BLaER1 treated with 17β-estradiol and CSF1 and Interleukin-3, amounts not matched to agents 10 nM and 100 nM (cell line): Measurements from ENCODE around the gene RNF13.
A peak's percentile ranks its signal among the peaks of the same experiment; 100 is the strongest.

Source experiments
- H3K27ac ChIP-seq, 11 experiments: shearing (Covaris generic); formaldehyde crosslinking; 2 replicates each; pipeline ENCODE4 v1.8.1; 2022
- H3K27me3 ChIP-seq, 11 experiments: shearing (Covaris generic); formaldehyde crosslinking; 2 replicates each; pipeline ENCODE4 v1.8.1; 2022
- H3K36me3 ChIP-seq, 11 experiments: shearing (Covaris generic); formaldehyde crosslinking; 2 replicates each; pipeline ENCODE4 v1.8.1; 2022
- H3K4me1 ChIP-seq, 10 experiments: shearing (Covaris generic); formaldehyde crosslinking; 2 replicates each; pipeline ENCODE4 v1.8.1; 2022
- H3K4me2 ChIP-seq, 11 experiments: shearing (Covaris generic); formaldehyde crosslinking; 2 replicates each; pipeline ENCODE4 v1.8.1; 2022
- H3K4me3 ChIP-seq, 10 experiments: shearing (Covaris generic); formaldehyde crosslinking; 2 replicates each; pipeline ENCODE4 v1.8.1; 2022
- H3K9ac ChIP-seq, 11 experiments: shearing (Covaris generic); formaldehyde crosslinking; 2 replicates each; pipeline ENCODE4 v1.8.1; 2022
- H3K9me3 ChIP-seq, 11 experiments: shearing (Covaris generic); formaldehyde crosslinking; replicated peaks in 1 of 11; 2 replicates each; pipeline ENCODE4 v1.8.1; 2022
- H4K20me1 ChIP-seq, 11 experiments: shearing (Covaris generic); formaldehyde crosslinking; 2 replicates each; pipeline ENCODE4 v1.8.1; 2022
- Cebpa-rat ChIP-seq, 11 experiments: shearing (Covaris generic); IDR thresholded peaks; 2 replicates each; pipeline ENCODE4 v1.8.1; 2022

The RNF13 gene

GRCh38 chr3:149810846-149811245 lies 2.2 kb upstream of the RNF13 start:
- Histone ChIP-seq H3K27ac (peak overlapping the region in 2 of 11 experiments; percentile 51 to 96; a peak in 3 of 22 replicates), H4K20me1 (peaks cover 0 to 12% (median 0%) of the 10 kb centered on the region in 11 experiments; a peak in 1 of 22 replicates), H3K27me3 (no peaks in the 10 kb centered on the region), H3K9me3 (no peaks in the 10 kb centered on the region), H3K4me1 (peaks cover 22 to 57% (median 40%) of the 10 kb centered on the region in 10 experiments), H3K4me2 (peak overlapping the region in 3 of 11 experiments; percentile 63 to 74 (median 70); a peak in 5 of 22 replicates), H3K36me3 (peaks cover 0 to 1% (median 0%) of the 10 kb centered on the region in 11 experiments; a peak in 1 of 22 replicates), H3K4me3 (no peak overlapping the region), H3K9ac (no peak overlapping the region)
- TF ChIP-seq Cebpa-rat (IDR thresholded peaks at IDR 0.05): no peak

GRCh38 chr3:149812165-149812605 lies 830 bp upstream of the RNF13 start:
- Histone ChIP-seq H3K4me2 (peak overlapping the region; percentile 63 to 93 (median 86)), H3K36me3 (peaks cover 0 to 6% (median 0%) of the 10 kb centered on the region in 11 experiments; a peak in 1 of 22 replicates), H3K9ac (peak overlapping the region; percentile 83 to 98 (median 90)), H4K20me1 (peaks cover 0 to 12% (median 0%) of the 10 kb centered on the region in 11 experiments; a peak in 3 of 22 replicates), H3K4me1 (peaks cover 30 to 58% (median 44%) of the 10 kb centered on the region in 10 experiments), H3K9me3 (0 out of 22 replicates have a peak, but pooled peaks cover 0 to 1% (median 0%) of the 10 kb centered on the region in 11 experiments), H3K27ac (peak overlapping the region; percentile 85 to 99 (median 92)), H3K27me3 (no peaks in the 10 kb centered on the region), H3K4me3 (peak overlapping the region; percentile 73 to 96 (median 82))
- no peak for TF ChIP-seq Cebpa-rat (IDR thresholded peaks at IDR 0.05)

- H3K4me1 ChIP-seq: peaks cover 32 to 61% (median 44%) of the 10 kb centered on the region in 10 experiments
These were observed 609 bp downstream of the RNF13 start for GRCh38 chr3:149813367-149814281.

GRCh38 chr3:149815321-149815720 lies 2.3 kb downstream of the RNF13 start:
- Histone ChIP-seq H3K4me3 (peak overlapping the region in 8 of 10 experiments; percentile 77 to 96 (median 84); a peak in 15 of 20 replicates), H4K20me1 (peaks cover 0 to 33% (median 0%) of the 10 kb centered on the region in 11 experiments; a peak in 6 of 22 replicates), H3K9ac (peak overlapping the region in 7 of 11 experiments; percentile 85 to 98 (median 95); a peak in 13 of 22 replicates), H3K36me3 (peaks cover 0 to 21% (median 12%) of the 10 kb centered on the region in 11 experiments; a peak in 11 of 22 replicates), H3K27ac (peak overlapping the region in 10 of 11 experiments; percentile 23 to 99 (median 94); a peak in 19 of 22 replicates), H3K4me1 (peaks cover 32 to 60% (median 46%) of the 10 kb centered on the region in 10 experiments), H3K9me3 (peaks cover 0 to 20% (median 12%) of the 10 kb centered on the region in 11 experiments; a peak in 9 of 22 replicates), H3K27me3 (no peaks in the 10 kb centered on the region), H3K4me2 (peak overlapping the region; percentile 74 to 94 (median 88))
- peak in 1 of 11 experiments; percentile 28; a peak in 1 of 22 replicates for TF ChIP-seq Cebpa-rat (IDR thresholded peaks at IDR 0.05)

More at GRCh38 chr3:149813367-149814281, 609 bp downstream of the RNF13 start:
- H3K36me3 ChIP-seq: peaks cover 0 to 14% (median 7%) of the 10 kb centered on the region in 11 experiments; a peak in 10 of 22 replicates
- H4K20me1 ChIP-seq: peaks cover 0 to 16% (median 0%) of the 10 kb centered on the region in 11 experiments; a peak in 6 of 22 replicates
- peak overlapping the region; percentile 73 to 96 (median 82) for H3K4me3 ChIP-seq
- TF ChIP-seq Cebpa-rat (IDR thresholded peaks at IDR 0.05): no peak
- H3K9ac ChIP-seq: peak overlapping the region; percentile 83 to 98 (median 90)
- H3K4me2 ChIP-seq: peak overlapping the region; percentile 74 to 94 (median 88)
- no peaks in the 10 kb centered on the region for H3K27me3 ChIP-seq
- H3K27ac ChIP-seq: peak overlapping the region; percentile 85 to 99 (median 92)
- peaks cover 0 to 16% (median 8%) of the 10 kb centered on the region in 11 experiments; a peak in 8 of 22 replicates for H3K9me3 ChIP-seq

- Histone ChIP-seq H3K27ac (peak overlapping the region in 9 of 11 experiments; percentile 37 to 99 (median 95); a peak in 17 of 22 replicates), H4K20me1 (peaks cover 0 to 37% (median 0%) of the 10 kb centered on the region in 11 experiments; a peak in 7 of 22 replicates), H3K27me3 (no peaks in the 10 kb centered on the region), H3K36me3 (peaks cover 0 to 25% (median 13%) of the 10 kb centered on the region in 11 experiments; a peak in 11 of 22 replicates), H3K4me1 (peaks cover 32 to 60% (median 46%) of the 10 kb centered on the region in 10 experiments), H3K9me3 (peaks cover 0 to 24% (median 16%) of the 10 kb centered on the region in 11 experiments; a peak in 16 of 22 replicates), H3K4me3 (peak overlapping the region in 7 of 10 experiments; percentile 19 to 85 (median 77); a peak in 10 of 20 replicates), H3K9ac (peak overlapping the region in 6 of 11 experiments; percentile 21 to 96 (median 79); a peak in 11 of 22 replicates), H3K4me2 (peak overlapping the region; percentile 47 to 94 (median 87); a peak in 21 of 22 replicates)
- TF ChIP-seq Cebpa-rat (IDR thresholded peaks at IDR 0.05): no peak
These were observed 2.7 kb downstream of the RNF13 start for GRCh38 chr3:149815728-149816127.

GRCh38 chr3:149816311-149816710 lies 3.3 kb downstream of the RNF13 start:
- peaks cover 0 to 42% (median 0%) of the 10 kb centered on the region in 11 experiments; a peak in 7 of 22 replicates for H4K20me1 ChIP-seq
- H3K9me3 ChIP-seq: peaks cover 6 to 30% (median 22%) of the 10 kb centered on the region in 11 experiments; a peak in 21 of 22 replicates
- TF ChIP-seq Cebpa-rat (IDR thresholded peaks at IDR 0.05): no peak
- peak overlapping the region in 6 of 11 experiments; percentile 57 to 96 (median 79); a peak in 11 of 22 replicates for H3K9ac ChIP-seq
- H3K36me3 ChIP-seq: peaks cover 0 to 31% (median 18%) of the 10 kb centered on the region in 11 experiments; a peak in 12 of 22 replicates
- peak overlapping the region in 10 of 11 experiments; percentile 47 to 94 (median 86); a peak in 18 of 22 replicates for H3K4me2 ChIP-seq
- H3K4me1 ChIP-seq: peaks cover 32 to 56% (median 46%) of the 10 kb centered on the region in 10 experiments
- H3K27me3 ChIP-seq: no peaks in the 10 kb centered on the region
- H3K27ac ChIP-seq: peak overlapping the region in 9 of 11 experiments; percentile 37 to 99 (median 95); a peak in 17 of 22 replicates
- peak overlapping the region in 6 of 10 experiments; percentile 19 to 85 (median 64); a peak in 9 of 20 replicates for H3K4me3 ChIP-seq

- Histone ChIP-seq H3K9ac (peak overlapping the region in 7 of 11 experiments; percentile 25 to 96 (median 63); a peak in 12 of 22 replicates), H3K4me3 (peak overlapping the region in 6 of 10 experiments; percentile 19 to 85 (median 64); a peak in 10 of 20 replicates), H3K9me3 (peaks cover 11 to 36% (median 29%) of the 10 kb centered on the region in 11 experiments), H3K4me2 (peak overlapping the region in 8 of 11 experiments; percentile 68 to 94 (median 86); a peak in 16 of 22 replicates), H3K27ac (peak overlapping the region in 9 of 11 experiments; percentile 37 to 99 (median 95); a peak in 17 of 22 replicates), H3K4me1 (peaks cover 30 to 49% (median 42%) of the 10 kb centered on the region in 10 experiments), H4K20me1 (peaks cover 0 to 49% (median 0%) of the 10 kb centered on the region in 11 experiments; a peak in 7 of 22 replicates), H3K36me3 (peaks cover 0 to 37% (median 21%) of the 10 kb centered on the region in 11 experiments; a peak in 15 of 22 replicates), H3K27me3 (no peaks in the 10 kb centered on the region)
- peak in 4 of 11 experiments; percentile 52 to 80 (median 66); a peak in 8 of 22 replicates for TF ChIP-seq Cebpa-rat (IDR thresholded peaks at IDR 0.05)
These were observed 4.0 kb downstream of the RNF13 start for GRCh38 chr3:149816986-149817385.
